GM19395 (cell line): Measurements from ENCODE around the gene MAL.
"Not testable (repeated sequence)": the region's sequence is repeated elsewhere in the genome, so short reads cannot be mapped to it uniquely, and the experiment has no call there.

Experiments
- ATAC-seq: cut with Tn5 transposase; IDR thresholded peaks from one replicate; pipeline ENCODE4 v1.9.1; 2021; ENCODE audit warnings: mild to moderate bottlenecking, moderate library complexity; ENCODE audit not compliant: unreplicated experiment

The MAL gene

GRCh38 chr2:95032341-95032740, 6.8 kb downstream of the MAL start:
- no peak for ATAC-seq

GRCh38 chr2:95032868-95033603, 7.5 kb downstream of the MAL start:
- ATAC-seq: no peak

- ATAC-seq: no peak
These were observed 8.7 kb downstream of the MAL start for GRCh38 chr2:95034221-95034620.

GRCh38 chr2:95034818-95035217, 9.3 kb downstream of the MAL start:
- ATAC-seq: no peak

- no peak for ATAC-seq
These were observed 11.3 kb downstream of the MAL start for GRCh38 chr2:95036596-95037383.

- ATAC-seq: no peak
These were observed 11.9 kb downstream of the MAL start for GRCh38 chr2:95037384-95037839.

GRCh38 chr2:95037841-95038585, 12.5 kb downstream of the MAL start:
- not testable (repeated sequence) for ATAC-seq

GRCh38 chr2:95038635-95039298, 13.3 kb downstream of the MAL start:
- no peak for ATAC-seq

- no peak for ATAC-seq
These were observed 13.9 kb downstream of the MAL start for GRCh38 chr2:95039363-95039762.

- ATAC-seq: no peak
These were observed 14.5 kb downstream of the MAL start for GRCh38 chr2:95039978-95040377.

GRCh38 chr2:95040426-95040825, 14.9 kb downstream of the MAL start:
- ATAC-seq: no peak

- ATAC-seq: no peak
These were observed 15.7 kb downstream of the MAL start for GRCh38 chr2:95041060-95041823.

- no peak for ATAC-seq
These were observed 16.4 kb downstream of the MAL start for GRCh38 chr2:95041824-95042442.

- no peak for ATAC-seq
These were observed 17.2 kb downstream of the MAL start for GRCh38 chr2:95042472-95043271.

GRCh38 chr2:95043300-95044093, 18.0 kb downstream of the MAL start:
- no peak for ATAC-seq

GRCh38 chr2:95044601-95045000, 19.1 kb downstream of the MAL start:
- no peak for ATAC-seq

- no peak for ATAC-seq
These were observed 21.0 kb downstream of the MAL start for GRCh38 chr2:95046371-95047112.
